ENCODE measurements around the gene PRKG1.
"Not testable (repeated sequence)": the region's sequence is repeated elsewhere in the genome, so short reads cannot be mapped to it uniquely, and the experiment has no call there.

PRKG1 gene

GRCh38 chr10:52187521-52188258 lies 1113.4 kb downstream of the PRKG1 start:
- peaks cover 5% of the 10 kb centered on the region for H3K4me1 ChIP-seq (ENCODE audit: control insufficient read depth, insufficient read depth, low read length)
- no peaks in the 10 kb centered on the region for H3K27me3 ChIP-seq (ENCODE audit: control insufficient read depth, insufficient read depth, low read length)
- H3K4me2 ChIP-seq (ENCODE audit: low read length) = no peak overlapping the region
- no peaks in the 10 kb centered on the region for H3K36me3 ChIP-seq (ENCODE audit: insufficient read depth, low read length)
- no peak overlapping the region for H3K4me3 ChIP-seq (ENCODE audit: low read length)
- no peak overlapping the region for H3K9ac ChIP-seq (ENCODE audit: low read depth, low read length)
- no peaks in the 10 kb centered on the region for H3K9me3 ChIP-seq (replicated peaks; ENCODE audit: low read length)

GRCh38 chr10:52191049-52191448 lies 1116.8 kb downstream of the PRKG1 start:
- H3K9ac ChIP-seq (ENCODE audit: low read depth, low read length) = no peak overlapping the region
- no peak overlapping the region for H3K4me2 ChIP-seq (ENCODE audit: low read length)
- no peak overlapping the region for H3K4me3 ChIP-seq (ENCODE audit: low read length)
- no peaks in the 10 kb centered on the region for H3K9me3 ChIP-seq (replicated peaks; ENCODE audit: low read length)
- H3K4me1 ChIP-seq (ENCODE audit: control insufficient read depth, insufficient read depth, low read length) = peaks cover 5% of the 10 kb centered on the region
- H3K36me3 ChIP-seq (ENCODE audit: insufficient read depth, low read length) = no peaks in the 10 kb centered on the region
- H3K27me3 ChIP-seq (ENCODE audit: control insufficient read depth, insufficient read depth, low read length) = no peaks in the 10 kb centered on the region

GRCh38 chr10:52194191-52194590 lies 1119.9 kb downstream of the PRKG1 start:
- H3K9ac ChIP-seq (ENCODE audit: low read depth, low read length) = no peak overlapping the region
- no peaks in the 10 kb centered on the region for H3K36me3 ChIP-seq (ENCODE audit: insufficient read depth, low read length)
- no peak overlapping the region for H3K4me2 ChIP-seq (ENCODE audit: low read length)
- H3K9me3 ChIP-seq (replicated peaks; ENCODE audit: low read length) = no peaks in the 10 kb centered on the region
- peaks cover 2% of the 10 kb centered on the region for H3K27me3 ChIP-seq (ENCODE audit: control insufficient read depth, insufficient read depth, low read length)
- H3K4me1 ChIP-seq (ENCODE audit: control insufficient read depth, insufficient read depth, low read length) = no peaks in the 10 kb centered on the region
- H3K4me3 ChIP-seq (ENCODE audit: low read length) = no peak overlapping the region

GRCh38 chr10:52194716-52195115 lies 1120.4 kb downstream of the PRKG1 start:
- Histone ChIP-seq H3K4me3 (ENCODE audit: low read length) (no peak overlapping the region), H3K9me3 (replicated peaks; ENCODE audit: low read length) (no peaks in the 10 kb centered on the region), H3K9ac (ENCODE audit: low read depth, low read length) (no peak overlapping the region)

GRCh38 chr10:52197098-52197497 lies 1122.8 kb downstream of the PRKG1 start:
- Histone ChIP-seq H3K9me3 (replicated peaks; ENCODE audit: low read length) (no peaks in the 10 kb centered on the region), H3K9ac (ENCODE audit: low read depth, low read length) (no peak overlapping the region), H3K4me2 (ENCODE audit: low read length) (no peak overlapping the region), H3K4me1 (ENCODE audit: control insufficient read depth, insufficient read depth, low read length) (no peaks in the 10 kb centered on the region), H3K27me3 (ENCODE audit: control insufficient read depth, insufficient read depth, low read length) (peaks cover 4% of the 10 kb centered on the region), H3K36me3 (ENCODE audit: insufficient read depth, low read length) (no peaks in the 10 kb centered on the region), H3K4me3 (ENCODE audit: low read length) (no peak overlapping the region)

More at GRCh38 chr10:52194716-52195115, 1120.4 kb downstream of the PRKG1 start:
- H3K4me2 ChIP-seq (ENCODE audit: low read length) = no peak overlapping the region
- H3K4me1 ChIP-seq (ENCODE audit: control insufficient read depth, insufficient read depth, low read length) = no peaks in the 10 kb centered on the region
- H3K36me3 ChIP-seq (ENCODE audit: insufficient read depth, low read length) = no peaks in the 10 kb centered on the region
- peaks cover 4% of the 10 kb centered on the region for H3K27me3 ChIP-seq (ENCODE audit: control insufficient read depth, insufficient read depth, low read length)

- H3K4me2 ChIP-seq (ENCODE audit: low read length) = no peak overlapping the region
- H3K9ac ChIP-seq (ENCODE audit: low read depth, low read length) = no peak overlapping the region
- H3K36me3 ChIP-seq (ENCODE audit: insufficient read depth, low read length) = no peaks in the 10 kb centered on the region
- no peaks in the 10 kb centered on the region for H3K9me3 ChIP-seq (replicated peaks; ENCODE audit: low read length)
- no peaks in the 10 kb centered on the region for H3K4me1 ChIP-seq (ENCODE audit: control insufficient read depth, insufficient read depth, low read length)
- peaks cover 4% of the 10 kb centered on the region for H3K27me3 ChIP-seq (ENCODE audit: control insufficient read depth, insufficient read depth, low read length)
- H3K4me3 ChIP-seq (ENCODE audit: low read length) = no peak overlapping the region
Observed at GRCh38 chr10:52198540-52198939, 1124.3 kb downstream of the PRKG1 start.

DNA sequence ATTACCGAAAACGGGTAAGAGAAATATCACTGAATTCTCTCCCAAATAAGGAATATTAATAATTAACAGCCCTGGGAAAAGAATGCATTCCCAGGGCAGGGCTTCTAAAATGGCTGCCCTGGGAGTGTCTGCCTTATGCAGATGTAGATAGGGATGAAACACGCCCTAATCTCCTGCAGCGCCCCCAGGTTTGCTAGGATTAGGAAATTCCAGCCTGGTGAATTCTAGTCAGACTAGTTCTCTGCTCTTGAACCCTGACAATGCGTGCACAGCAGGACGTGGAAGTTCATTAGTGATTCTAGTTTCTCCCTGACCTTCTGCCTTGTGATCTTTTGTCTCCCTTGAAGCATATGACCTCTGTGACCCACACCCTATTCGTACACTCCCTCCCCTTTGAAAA lies 1130.6 kb downstream of the PRKG1 start:
- H3K4me1 ChIP-seq (ENCODE audit: control insufficient read depth, insufficient read depth, low read length); H3K9ac ChIP-seq (ENCODE audit: low read depth, low read length); H3K4me2 ChIP-seq (ENCODE audit: low read length); H3K4me3 ChIP-seq (ENCODE audit: low read length); H3K9me3 ChIP-seq (replicated peaks; ENCODE audit: low read length); H3K36me3 ChIP-seq (ENCODE audit: insufficient read depth, low read length); H3K27me3 ChIP-seq (ENCODE audit: control insufficient read depth, insufficient read depth, low read length): not testable (repeated sequence)

GRCh38 chr10:52208365-52208764 lies 1134.1 kb downstream of the PRKG1 start:
- H3K4me1 ChIP-seq (ENCODE audit: control insufficient read depth, insufficient read depth, low read length) = no peaks in the 10 kb centered on the region
- no peaks in the 10 kb centered on the region for H3K9me3 ChIP-seq (replicated peaks; ENCODE audit: low read length)
- no peak overlapping the region for H3K4me2 ChIP-seq (ENCODE audit: low read length)
- H3K27me3 ChIP-seq (ENCODE audit: control insufficient read depth, insufficient read depth, low read length) = peaks cover 3% of the 10 kb centered on the region
- no peak overlapping the region for H3K9ac ChIP-seq (ENCODE audit: low read depth, low read length)
- no peaks in the 10 kb centered on the region for H3K36me3 ChIP-seq (ENCODE audit: insufficient read depth, low read length)
- no peak overlapping the region for H3K4me3 ChIP-seq (ENCODE audit: low read length)

GRCh38 chr10:52210161-52210560 lies 1135.9 kb downstream of the PRKG1 start:
- Histone ChIP-seq H3K4me2 (ENCODE audit: low read length) (no peak overlapping the region), H3K4me3 (ENCODE audit: low read length) (no peak overlapping the region), H3K9ac (ENCODE audit: low read depth, low read length) (no peak overlapping the region), H3K27me3 (ENCODE audit: control insufficient read depth, insufficient read depth, low read length) (peaks cover 3% of the 10 kb centered on the region), H3K36me3 (ENCODE audit: insufficient read depth, low read length) (no peaks in the 10 kb centered on the region), H3K4me1 (ENCODE audit: control insufficient read depth, insufficient read depth, low read length) (no peaks in the 10 kb centered on the region), H3K9me3 (replicated peaks; ENCODE audit: low read length) (no peaks in the 10 kb centered on the region)

GRCh38 chr10:52212062-52212461 lies 1137.8 kb downstream of the PRKG1 start:
- no peak overlapping the region for H3K4me3 ChIP-seq (ENCODE audit: low read length)
- H3K36me3 ChIP-seq (ENCODE audit: insufficient read depth, low read length) = no peaks in the 10 kb centered on the region
- no peak overlapping the region for H3K9ac ChIP-seq (ENCODE audit: low read depth, low read length)
- no peak overlapping the region for H3K4me2 ChIP-seq (ENCODE audit: low read length)
- H3K9me3 ChIP-seq (replicated peaks; ENCODE audit: low read length) = no peaks in the 10 kb centered on the region
- H3K4me1 ChIP-seq (ENCODE audit: control insufficient read depth, insufficient read depth, low read length) = peaks cover 11% of the 10 kb centered on the region
- peaks cover 3% of the 10 kb centered on the region for H3K27me3 ChIP-seq (ENCODE audit: control insufficient read depth, insufficient read depth, low read length)

GRCh38 chr10:52212802-52213201 lies 1138.5 kb downstream of the PRKG1 start:
- no peaks in the 10 kb centered on the region for H3K9me3 ChIP-seq (replicated peaks; ENCODE audit: low read length)
- H3K9ac ChIP-seq (ENCODE audit: low read depth, low read length) = no peak overlapping the region
- no peaks in the 10 kb centered on the region for H3K36me3 ChIP-seq (ENCODE audit: insufficient read depth, low read length)
- no peak overlapping the region for H3K4me2 ChIP-seq (ENCODE audit: low read length)
- peaks cover 15% of the 10 kb centered on the region for H3K4me1 ChIP-seq (ENCODE audit: control insufficient read depth, insufficient read depth, low read length)
- peaks cover 1% of the 10 kb centered on the region for H3K27me3 ChIP-seq (ENCODE audit: control insufficient read depth, insufficient read depth, low read length)
- no peak overlapping the region for H3K4me3 ChIP-seq (ENCODE audit: low read length)

- Histone ChIP-seq H3K4me3 (ENCODE audit: low read length) (no peak overlapping the region), H3K4me2 (ENCODE audit: low read length) (no peak overlapping the region), H3K9me3 (replicated peaks; ENCODE audit: low read length) (no peaks in the 10 kb centered on the region), H3K9ac (ENCODE audit: low read depth, low read length) (no peak overlapping the region), H3K4me1 (ENCODE audit: control insufficient read depth, insufficient read depth, low read length) (peaks cover 15% of the 10 kb centered on the region), H3K27me3 (ENCODE audit: control insufficient read depth, insufficient read depth, low read length) (no peaks in the 10 kb centered on the region), H3K36me3 (ENCODE audit: insufficient read depth, low read length) (no peaks in the 10 kb centered on the region)
Observed at GRCh38 chr10:52213321-52213752, 1139.0 kb downstream of the PRKG1 start.

All from skeletal muscle satellite cell (primary cell).